NCI-H510A (cell line): ENCODE measurements around the gene AMD1.
"Not testable (repeated sequence)": the region's sequence is repeated elsewhere in the genome, so short reads cannot be mapped to it uniquely, and the experiment has no call there.

ENCODE experiments used
- DNase-seq: peaks from one replicate; lab custom pipeline; 2025; lab: John Stamatoyannopoulos, UW

Gene AMD1

DNA sequence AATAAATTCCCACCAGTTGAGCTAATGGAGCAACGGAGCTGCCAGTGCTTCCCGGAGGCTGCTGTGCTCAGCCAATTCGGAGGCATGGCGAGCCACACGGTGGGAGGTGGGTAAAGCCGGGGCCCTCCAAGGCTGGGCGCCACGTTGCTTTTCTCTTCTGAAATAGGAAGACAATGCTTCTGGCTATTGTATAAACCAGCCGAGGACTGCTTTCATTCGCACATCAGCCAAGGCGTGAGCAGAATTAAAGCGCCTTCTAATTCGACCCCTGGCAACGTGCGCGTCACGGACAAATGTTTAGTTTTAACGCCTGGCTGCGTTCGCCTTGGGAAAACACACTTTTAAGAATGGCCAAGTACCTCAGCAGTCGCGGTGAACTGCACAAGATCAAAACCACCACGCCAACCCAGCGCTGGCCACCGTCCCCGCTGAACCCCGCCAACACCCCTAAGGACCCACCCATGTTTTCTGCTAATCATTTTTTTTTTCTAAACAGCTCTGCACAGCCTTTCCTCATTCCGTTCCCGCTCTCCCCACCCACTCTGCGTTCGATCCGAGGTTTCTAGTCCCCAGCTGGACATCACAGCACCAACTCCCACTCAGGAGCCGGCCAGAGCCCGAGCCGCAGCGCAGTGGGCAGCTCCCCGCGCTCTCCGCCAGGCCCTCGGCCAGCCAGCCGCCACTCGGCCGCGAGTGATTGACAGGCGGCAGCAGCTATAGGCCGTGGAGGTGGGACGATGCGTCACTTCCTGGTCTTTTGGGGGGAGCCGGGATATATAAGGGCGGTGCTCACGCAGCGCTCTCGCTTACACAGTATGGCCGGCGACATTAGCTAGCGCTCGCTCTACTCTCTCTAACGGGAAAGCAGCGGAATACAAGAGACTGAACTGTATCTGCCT is at the start of gene AMD1:
AMD1 (plus strand) TSS at position 805 of the 899 bp plus-strand sequence. CDS start 321 bp downstream, outside the sequence.
- DNase-seq: peak; percentile 69

GRCh38 chr6:110826236-110827129 is 48.1 kb upstream of the AMD1 start:
- DNase-seq: no peak

GRCh38 chr6:110828396-110828795 is 46.2 kb upstream of the AMD1 start:
- DNase-seq: no peak

DNA sequence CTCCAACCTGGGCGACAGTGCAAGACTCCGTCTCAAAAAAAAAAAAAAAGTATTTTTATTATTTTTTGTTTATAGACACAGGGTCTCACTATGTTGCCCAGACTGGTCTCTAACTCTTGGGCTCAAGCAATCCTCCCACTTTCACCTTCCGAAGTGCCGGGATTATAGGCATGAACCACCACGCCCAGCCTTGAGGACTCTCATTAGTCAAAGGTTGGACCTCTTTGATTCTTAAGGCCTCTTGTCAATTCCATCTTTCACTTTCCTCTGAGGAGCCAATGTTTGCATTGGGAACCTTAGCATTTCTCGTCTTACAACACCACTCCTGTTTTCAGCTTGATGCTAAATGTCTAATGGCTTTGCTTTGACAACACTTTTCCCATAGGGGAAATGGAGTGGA is 43.2 kb upstream of the AMD1 start:
- no peak for DNase-seq

DNA sequence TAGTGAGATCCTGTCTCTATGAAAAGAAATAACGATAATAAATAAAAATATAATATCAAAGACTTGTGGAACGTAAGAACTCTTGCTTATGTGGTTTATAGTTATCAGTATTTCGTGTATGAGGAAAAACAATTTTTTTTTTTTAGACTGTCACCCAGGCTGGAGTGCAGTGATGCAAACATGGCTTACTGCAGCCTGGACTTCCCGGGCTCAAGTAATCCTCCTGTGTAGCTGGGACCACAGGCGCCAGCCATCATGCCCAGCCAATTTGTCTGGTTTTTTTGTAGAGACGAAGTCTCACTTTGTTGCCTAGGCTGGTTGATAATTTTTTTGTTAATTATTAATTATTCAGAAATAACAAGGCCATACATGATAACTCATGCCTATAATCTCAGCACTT is 40.8 kb upstream of the AMD1 start:
- DNase-seq: no peak

GRCh38 chr6:110835751-110836150 is 38.8 kb upstream of the AMD1 start:
- DNase-seq: not testable (repeated sequence)

- DNase-seq: no peak
Observed at GRCh38 chr6:110841266-110841665, 33.3 kb upstream of the AMD1 start.

DNA sequence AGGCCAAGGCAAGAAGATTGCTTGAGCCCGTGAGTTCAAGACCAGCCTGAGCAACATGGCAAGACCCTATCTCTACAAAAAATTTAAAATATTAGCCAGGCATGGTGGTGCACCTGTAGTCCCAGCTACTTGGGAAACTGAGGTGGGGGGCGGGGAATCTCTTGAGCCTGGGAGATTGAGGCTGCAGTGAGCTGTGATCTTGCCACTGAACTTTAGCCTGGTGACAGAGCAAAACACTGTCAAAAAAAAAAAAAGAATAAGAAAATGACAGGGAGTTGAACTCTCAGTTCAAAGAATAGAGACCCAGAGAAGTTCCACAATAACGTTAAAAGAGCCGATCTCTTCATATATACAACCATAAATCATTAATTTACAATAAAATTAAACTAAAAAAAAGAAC is 24.8 kb upstream of the AMD1 start:
- no peak for DNase-seq

GRCh38 chr6:110852773-110853172 is 21.8 kb upstream of the AMD1 start:
- no peak for DNase-seq

DNA sequence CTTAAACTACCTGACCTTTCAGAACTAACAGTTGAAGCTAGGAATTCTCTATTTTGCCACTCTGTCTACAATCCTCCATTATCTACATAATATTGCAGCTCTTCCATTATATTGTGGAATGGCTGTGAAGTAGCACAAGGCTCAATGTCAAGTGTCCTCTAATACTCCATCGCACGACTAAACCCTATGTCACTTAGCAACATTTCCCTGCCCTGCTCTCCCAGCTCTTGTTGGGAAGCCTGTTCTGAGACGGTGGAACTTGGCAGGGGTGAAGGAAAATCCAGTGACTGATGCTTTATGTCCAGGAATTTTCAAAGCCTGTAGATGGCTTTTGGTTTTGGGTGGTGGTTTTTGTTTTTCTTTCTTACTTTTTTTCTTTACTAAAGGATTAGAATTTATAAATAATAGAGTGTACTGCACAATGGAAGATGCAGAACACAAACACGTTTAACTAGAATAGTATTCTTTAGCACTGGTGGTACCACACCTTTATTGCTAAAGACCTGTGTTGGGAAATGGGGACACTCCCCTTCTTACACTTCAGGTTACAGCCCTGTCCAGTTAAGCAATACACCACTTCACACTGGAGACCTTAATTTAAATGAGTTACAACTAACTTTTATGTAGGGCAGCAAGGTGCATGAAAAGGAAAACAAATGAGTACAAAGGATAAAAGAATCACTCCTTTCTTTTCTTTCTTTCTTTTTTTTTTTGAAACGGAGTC is 20.7 kb upstream of the AMD1 start:
- DNase-seq: no peak

DNA sequence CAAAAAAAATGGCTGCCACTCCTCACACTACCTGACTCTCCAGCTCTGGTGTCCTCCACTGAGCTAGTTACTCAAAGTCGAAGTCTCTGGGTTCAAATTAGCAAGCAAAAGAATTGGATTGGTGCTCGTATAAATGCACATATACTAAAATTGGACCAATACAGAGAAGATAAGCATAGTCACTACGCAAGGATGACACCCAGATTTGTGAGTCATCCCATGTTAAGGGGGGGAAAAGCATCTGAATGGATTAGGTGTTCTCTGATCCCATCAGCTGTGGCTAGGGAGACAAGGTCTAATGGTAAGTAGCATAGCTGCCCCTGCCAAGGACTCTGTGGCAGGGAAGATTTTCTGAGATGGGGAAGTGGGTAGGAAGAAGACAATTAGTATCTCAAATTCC is 18.3 kb upstream of the AMD1 start:
- DNase-seq: no peak

DNA sequence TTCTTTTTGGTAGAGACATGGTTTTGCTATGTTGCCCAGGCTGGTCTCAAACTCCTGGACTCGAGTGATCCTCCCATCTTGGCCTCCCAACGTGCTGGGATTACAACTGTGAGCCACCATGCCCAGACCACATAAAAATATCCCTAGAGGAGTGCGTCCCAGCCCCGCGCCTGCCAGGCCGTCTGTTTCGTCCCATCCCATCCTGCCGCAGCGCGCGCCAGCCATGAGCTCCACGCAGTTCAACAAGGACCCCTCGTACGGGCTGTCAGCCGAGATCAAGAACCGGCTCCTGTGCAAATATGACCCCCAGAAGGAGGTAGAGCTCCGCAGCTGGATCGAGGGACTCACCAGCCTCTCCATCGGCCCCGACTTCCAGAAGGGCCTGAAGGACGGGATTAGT is 16.6 kb upstream of the AMD1 start:
- DNase-seq: no peak

- no peak for DNase-seq
Observed at GRCh38 chr6:110858562-110859214, 15.9 kb upstream of the AMD1 start.

DNA sequence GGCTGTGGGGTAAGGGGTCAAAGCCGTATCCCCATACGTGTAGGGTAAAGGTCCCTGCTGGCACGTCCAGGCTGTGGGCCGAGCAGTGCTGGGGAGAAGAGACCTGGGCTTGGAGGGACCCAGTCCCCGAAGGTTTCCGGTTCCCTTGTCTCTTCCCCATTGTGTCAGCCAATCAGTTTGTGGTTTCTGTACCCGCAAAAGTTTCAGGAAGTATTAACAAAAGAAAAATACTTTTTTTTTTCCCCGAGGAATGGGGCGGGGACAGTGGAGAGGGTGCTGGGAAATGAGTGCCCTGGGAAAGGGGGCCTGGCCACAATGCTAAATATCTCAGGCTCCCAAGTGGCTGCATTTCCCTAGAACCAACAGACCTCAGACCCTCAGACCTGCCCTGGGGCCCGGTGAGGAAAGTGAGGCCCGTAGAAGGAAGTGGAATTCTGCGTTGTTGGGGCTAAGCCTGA is 15.2 kb upstream of the AMD1 start:
- DNase-seq: no peak

GRCh38 chr6:110864824-110865223 is 9.8 kb upstream of the AMD1 start:
- DNase-seq: no peak

GRCh38 chr6:110874880-110875547 is 429 bp downstream of the AMD1 start:
- DNase-seq: no peak

- DNase-seq: no peak
Observed at GRCh38 chr6:110875548-110876169, 1.1 kb downstream of the AMD1 start.

- peak; percentile 30 for DNase-seq
Observed at GRCh38 chr6:110876170-110876773, 1.7 kb downstream of the AMD1 start.

DNA sequence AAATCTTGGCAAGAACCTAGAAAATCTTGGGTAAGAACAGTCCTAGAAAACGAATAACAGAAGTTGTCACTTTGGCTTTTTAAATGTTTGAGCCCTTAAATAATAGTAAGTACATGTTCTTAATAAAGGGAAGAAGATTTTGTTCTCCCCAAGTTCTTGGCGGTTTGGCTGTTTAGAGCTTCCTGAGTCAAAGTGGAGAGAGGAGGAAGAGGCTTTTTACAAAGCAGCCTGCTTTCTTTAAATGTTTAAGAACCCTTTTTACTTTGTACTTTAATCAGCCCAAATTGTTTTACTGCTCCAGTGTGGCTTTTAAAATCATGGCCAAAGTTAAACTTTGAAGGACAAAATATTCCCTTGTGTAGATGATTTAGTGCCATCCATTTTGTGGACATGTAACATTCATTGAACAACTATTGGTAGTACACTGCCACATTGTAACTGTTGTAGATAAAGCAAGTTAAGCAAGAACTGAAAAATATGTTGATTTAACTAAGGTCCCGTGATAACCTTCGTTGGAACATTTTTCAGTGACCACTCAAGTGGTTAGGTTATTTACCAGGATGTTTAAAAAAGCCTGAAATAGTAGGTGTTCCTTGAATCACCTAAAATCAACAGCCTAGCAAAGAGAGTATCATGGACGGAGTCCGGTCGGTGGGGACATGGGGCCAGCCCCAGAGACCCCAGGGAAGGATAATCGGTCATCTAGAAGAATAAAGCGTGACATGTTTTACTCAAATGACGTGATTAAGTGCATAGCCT is 2.4 kb downstream of the AMD1 start:
- no peak for DNase-seq
